DOHH2 (cell line): ENCODE measurements around the gene INPPL1.

Experiments used
- CTCF ChIP-seq: fragments of 200-600 bp; sonication (generic); IDR thresholded peaks from one replicate; pipeline ENCODE4 v1.5.1; 2014; ENCODE audit warnings: antibody characterized with exemption, mild to moderate bottlenecking, low read depth, low read length; ENCODE audit not compliant: poor library complexity, severe bottlenecking
- EZH2phosphoT487 ChIP-seq: fragments of 200-600 bp; sonication (generic); IDR thresholded peaks from 2 replicates; pipeline ENCODE4 v1.6.1; 2017; ENCODE audit warnings: borderline replicate concordance, mild to moderate bottlenecking, antibody characterized with exemption, low read length, moderate library complexity, mixed read lengths

- no peak for TF ChIP-seq CTCF
- TF ChIP-seq EZH2phosphoT487, result no peak
Observed at GRCh38 chr11:72226701-72227100, 2.1 kb downstream of the INPPL1 start.
